ENCODE results near the gene PORCN. TPM values are rescaled to one million over a fixed set of nuclear protein-coding genes. Genes with fewer than 3 reads are reported as not detected.

The PORCN gene
- total and polyA plus RNA-seq, 2 of the 4 experiments (the other 2 are of a cell fraction) = 4.1 to 10.1 TPM

- no peak overlapping the region for H3K4me2 ChIP-seq (ENCODE audit: low read depth, low read length)
- WGBS, 2 experiments (ENCODE audit: extremely low coverage in 2 of 2, insufficient read length in 1 of 2) = 63% methylated on average over 2 of the region's 3 CpGs; no CpG with 5 or more reads in 1 of the 2 experiments
- H2AK5ac ChIP-seq (ENCODE audit: low read depth, low read length) = no peak overlapping the region
- no peak overlapping the region for H3K18ac ChIP-seq (ENCODE audit: low read depth, low read length)
- no peaks in the 10 kb centered on the region for H3K9me1 ChIP-seq (ENCODE audit: insufficient read depth, low read length)
- H3K4me3 ChIP-seq (ENCODE audit: insufficient read depth, low read depth, low read length) = no peak overlapping the region
- no TSS peak for BruUV-seq (replicated peaks)
- H4K5ac ChIP-seq (ENCODE audit: low read depth, low read length) = no peak overlapping the region
- H3K4ac ChIP-seq (ENCODE audit: low read depth, low read length) = no peak overlapping the region
- no peak overlapping the region for H3K56ac ChIP-seq (ENCODE audit: extremely low read depth, insufficient read depth, low read length)
- H2BK5ac ChIP-seq (ENCODE audit: low read depth, low read length, poor library complexity, severe bottlenecking) = no peak overlapping the region
- no peaks in the 10 kb centered on the region for H4K20me1 ChIP-seq (ENCODE audit: insufficient read depth, low read length)
- H2AFZ ChIP-seq (replicated peaks; ENCODE audit: low read length, poor library complexity) = no peak overlapping the region
- ChIA-PET POLR2A (ENCODE audit: unreplicated experiment) (no interaction called here), CTCF (no interaction called here)
- dilution Hi-C loops (cut with HindIII; ENCODE audit: low sequenced_read_pairs, unreplicated experiment) = no loop called here
- H2BK20ac ChIP-seq (ENCODE audit: low read depth, low read length) = no peak overlapping the region
- H3K14ac ChIP-seq (replicated peaks; ENCODE audit: low read depth, low read length) = no peak overlapping the region
- no peak for ATAC-seq (ENCODE audit: low read depth)
- no peaks in the 10 kb centered on the region for H3K79me1 ChIP-seq (ENCODE audit: low read depth in 1 of 2, low read length in 2 of 2)
- no peak overlapping the region for H2AK9ac ChIP-seq (replicated peaks; ENCODE audit: low read depth, low read length, poor library complexity)
- DNase-seq = no peak
- intact Hi-C loops (cut with micrococcal nuclease) = no loop called here
- no peak overlapping the region for H4K91ac ChIP-seq (ENCODE audit: insufficient read depth, low read depth, low read length)
- H2BK120ac ChIP-seq (ENCODE audit: low read depth, low read length) = no peak overlapping the region
- in situ Hi-C loops (cut with MboI; ENCODE audit: low sequenced_read_pairs) = no loop called here
- no peak overlapping the region for H3K23ac ChIP-seq (ENCODE audit: low read depth, low read length)
- H3K9me3 ChIP-seq (ENCODE audit: control insufficient read depth, insufficient read depth, low read length) = no peaks in the 10 kb centered on the region; the same call in 1 of the 2 replicates
- TF ChIP-seq CEBPB (IDR thresholded peaks at IDR 0.05; ENCODE audit: low read depth, low read length) = no peak
- no peak for TF ChIP-seq RAD21 (IDR thresholded peaks at IDR 0.05; ENCODE audit: low read length)
- no peak overlapping the region for H3K9ac ChIP-seq (ENCODE audit: low read depth, low read length)
- H4K8ac ChIP-seq (ENCODE audit: low read depth in 2 of 2, low read length in 2 of 2) = no peak overlapping the region
- H3K27ac ChIP-seq (ENCODE audit: insufficient read depth, low read length) = no peak overlapping the region
- H3K27me3 ChIP-seq (ENCODE audit: control insufficient read depth, insufficient read depth, low read length) = no peaks in the 10 kb centered on the region
- H2BK15ac ChIP-seq (ENCODE audit: low read depth, low read length) = no peak overlapping the region
- peaks cover 2% of the 10 kb centered on the region; the same call in 1 of the 2 replicates for H3K36me3 ChIP-seq (ENCODE audit: control insufficient read depth, insufficient read depth, low read length)
- H3K4me1 ChIP-seq (ENCODE audit: control insufficient read depth, insufficient read depth, low read length) = 0 out of 2 replicates have a peak, but pooled peaks cover 1% of the 10 kb centered on the region
These were observed 24.4 kb downstream of the PORCN start for GRCh38 chrX:48533165-48533564.
